Measurements from ENCODE around the gene DCUN1D3. TPM values are rescaled to one million over a fixed set of nuclear protein-coding genes. Genes with fewer than 3 reads are reported as not detected.
"Not testable (repeated sequence)": the region's sequence is repeated elsewhere in the genome, so short reads cannot be mapped to it uniquely, and the experiment has no call there.

Gene DCUN1D3
- total RNA-seq, 1 experiment from 2014 or later, result 10.5 TPM

DNA sequence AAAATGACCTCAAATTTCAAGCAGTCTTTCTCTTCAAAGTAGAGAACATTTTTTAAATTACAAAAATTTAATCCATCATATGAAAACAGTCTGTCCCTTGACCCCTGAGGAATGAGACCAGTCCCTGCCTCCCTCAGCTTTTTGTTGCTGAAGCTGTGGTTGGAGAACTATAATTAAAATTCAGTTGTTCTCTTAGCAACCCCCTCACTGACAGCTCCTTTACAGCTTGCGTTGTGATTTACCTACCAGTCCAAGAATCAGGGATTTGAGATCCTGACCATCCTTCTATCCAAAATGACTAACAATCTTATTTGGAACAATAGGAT lies 30.2 kb upstream of the DCUN1D3 start:
- ChIA-PET CTCF (no interaction called here), POLR2A (ENCODE audit: unreplicated experiment) (interaction anchor here (0.7 kb wide), 1 partner anchor 31 kb away, joined by 4 read pairs; no protein-coding TSS in a partner anchor)
- no TSS peak for BruUV-seq (replicated peaks)
- no peak for ATAC-seq
- Histone ChIP-seq H4K20me1 (ENCODE audit: low read length) (no peaks in the 10 kb centered on the region), H3F3A (ENCODE audit: low read length, unreplicated experiment) (no peaks in the 10 kb centered on the region), H3K36me3 (ENCODE audit: low read depth, low read length) (no peaks in the 10 kb centered on the region), H3K27me3 (ENCODE audit: low read length) (no peaks in the 10 kb centered on the region), H3K4me3 (ENCODE audit: low read length) (no peak overlapping the region), H3K79me2 (ENCODE audit: low read length) (no peaks in the 10 kb centered on the region), H3K9ac (ENCODE audit: low read length) (no peak overlapping the region), H3K27ac (ENCODE audit: low read length) (no peak overlapping the region), H3K4me2 (ENCODE audit: low read length) (no peak overlapping the region), H3K4me1 (ENCODE audit: insufficient read depth, low read length) (no peaks in the 10 kb centered on the region), H3K9me3 (ENCODE audit: low read length) (no peaks in the 10 kb centered on the region), H3K9me2 (replicated peaks; ENCODE audit: low read length) (no peaks in the 10 kb centered on the region), H2AFZ (ENCODE audit: low read length) (no peak overlapping the region)
- DNase-seq, result no peak
- intact Hi-C loops (cut with micrococcal nuclease), result no loop called here
- TF ChIP-seq, protein P1, sequence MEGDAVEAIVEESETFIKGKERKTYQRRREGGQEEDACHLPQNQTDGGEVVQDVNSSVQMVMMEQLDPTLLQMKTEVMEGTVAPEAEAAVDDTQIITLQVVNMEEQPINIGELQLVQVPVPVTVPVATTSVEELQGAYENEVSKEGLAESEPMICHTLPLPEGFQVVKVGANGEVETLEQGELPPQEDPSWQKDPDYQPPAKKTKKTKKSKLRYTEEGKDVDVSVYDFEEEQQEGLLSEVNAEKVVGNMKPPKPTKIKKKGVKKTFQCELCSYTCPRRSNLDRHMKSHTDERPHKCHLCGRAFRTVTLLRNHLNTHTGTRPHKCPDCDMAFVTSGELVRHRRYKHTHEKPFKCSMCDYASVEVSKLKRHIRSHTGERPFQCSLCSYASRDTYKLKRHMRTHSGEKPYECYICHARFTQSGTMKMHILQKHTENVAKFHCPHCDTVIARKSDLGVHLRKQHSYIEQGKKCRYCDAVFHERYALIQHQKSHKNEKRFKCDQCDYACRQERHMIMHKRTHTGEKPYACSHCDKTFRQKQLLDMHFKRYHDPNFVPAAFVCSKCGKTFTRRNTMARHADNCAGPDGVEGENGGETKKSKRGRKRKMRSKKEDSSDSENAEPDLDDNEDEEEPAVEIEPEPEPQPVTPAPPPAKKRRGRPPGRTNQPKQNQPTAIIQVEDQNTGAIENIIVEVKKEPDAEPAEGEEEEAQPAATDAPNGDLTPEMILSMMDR (conservative IDR thresholded peaks at IDR 0.05; ENCODE audit: low read depth, low read length), result no peak
- no peak for TF ChIP-seq EZH2 (IDR thresholded peaks at IDR 0.05; ENCODE audit: low read length, unreplicated experiment)
- TF ChIP-seq EZH2phosphoT487 (IDR thresholded peaks at IDR 0.05; ENCODE audit: borderline replicate concordance, low read length), result no peak

DNA sequence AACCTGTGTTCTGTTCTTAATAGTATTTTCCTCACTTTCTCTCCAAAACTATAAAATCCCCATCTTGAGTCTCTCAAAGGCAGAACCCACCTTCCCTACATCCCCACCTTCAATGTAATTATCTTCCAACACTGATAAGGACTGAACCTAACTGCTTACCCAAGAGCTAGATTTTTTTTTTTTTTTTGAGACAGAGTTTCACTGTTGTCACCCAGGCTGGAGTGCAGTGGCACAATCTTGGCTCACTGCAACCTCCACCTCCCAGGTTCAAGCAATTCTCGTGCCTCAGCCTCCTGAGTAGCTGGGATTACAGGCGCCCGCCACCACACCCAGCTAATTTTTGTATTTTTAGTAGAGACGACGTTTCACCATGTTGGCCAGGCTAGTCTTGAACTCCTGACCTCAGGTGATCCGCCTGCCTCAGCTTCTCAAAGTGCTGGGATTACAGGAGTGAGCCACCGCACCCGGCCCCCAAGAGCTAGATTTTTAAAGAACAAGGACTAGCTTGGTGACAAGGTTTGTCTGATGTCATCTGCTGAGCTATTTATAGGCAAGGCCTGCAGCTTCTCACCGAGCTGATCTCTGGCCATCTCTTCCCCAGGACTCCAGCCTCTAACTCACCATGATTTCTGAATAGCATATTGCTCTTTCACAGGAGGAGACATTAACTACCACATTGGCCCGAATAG lies 29.7 kb upstream of the DCUN1D3 start:
- POLR2A ChIA-PET (ENCODE audit: unreplicated experiment); H3K4me2 ChIP-seq (ENCODE audit: low read length); H3K27ac ChIP-seq (ENCODE audit: low read length); intact Hi-C loops (cut with micrococcal nuclease); DNase-seq; H3K4me3 ChIP-seq (ENCODE audit: low read length); BruUV-seq (replicated peaks); H3K9me3 ChIP-seq (ENCODE audit: low read length); H3K9me2 ChIP-seq (replicated peaks; ENCODE audit: low read length); CTCF ChIA-PET; H4K20me1 ChIP-seq (ENCODE audit: low read length); H3K27me3 ChIP-seq (ENCODE audit: low read length); H3K4me1 ChIP-seq (ENCODE audit: insufficient read depth, low read length); H3F3A ChIP-seq (ENCODE audit: low read length, unreplicated experiment); H3K79me2 ChIP-seq (ENCODE audit: low read length); H3K9ac ChIP-seq (ENCODE audit: low read length); ATAC-seq; H2AFZ ChIP-seq (ENCODE audit: low read length); H3K36me3 ChIP-seq (ENCODE audit: low read depth, low read length): not testable (repeated sequence)

- Histone ChIP-seq H3K9ac (ENCODE audit: low read length) (no peak overlapping the region), H3K36me3 (ENCODE audit: low read depth, low read length) (no peaks in the 10 kb centered on the region), H3K9me2 (replicated peaks; ENCODE audit: low read length) (no peaks in the 10 kb centered on the region), H3K4me2 (ENCODE audit: low read length) (no peak overlapping the region), H4K20me1 (ENCODE audit: low read length) (no peaks in the 10 kb centered on the region), H3K27ac (ENCODE audit: low read length) (no peak overlapping the region), H3K4me3 (ENCODE audit: low read length) (no peak overlapping the region), H3K79me2 (ENCODE audit: low read length) (no peaks in the 10 kb centered on the region), H3F3A (ENCODE audit: low read length, unreplicated experiment) (no peaks in the 10 kb centered on the region), H2AFZ (ENCODE audit: low read length) (no peak overlapping the region), H3K27me3 (ENCODE audit: low read length) (no peaks in the 10 kb centered on the region), H3K9me3 (ENCODE audit: low read length) (no peaks in the 10 kb centered on the region), H3K4me1 (ENCODE audit: insufficient read depth, low read length) (no peaks in the 10 kb centered on the region)
- DNase-seq (no peak), ATAC-seq (no peak)
- TF ChIP-seq, protein P1 (conservative IDR thresholded peaks at IDR 0.05; ENCODE audit: low read depth, low read length), result no peak
- TF ChIP-seq EZH2phosphoT487 (IDR thresholded peaks at IDR 0.05; ENCODE audit: borderline replicate concordance, low read length) (no peak), EZH2 (IDR thresholded peaks at IDR 0.05; ENCODE audit: low read length, unreplicated experiment) (no peak)
- BruUV-seq (replicated peaks), result no TSS peak
- CTCF ChIA-PET, result no interaction called here
- intact Hi-C loops (cut with micrococcal nuclease), result no loop called here
- POLR2A ChIA-PET (ENCODE audit: unreplicated experiment), result no interaction called here
Observed at GRCh38 chr16:20928774-20929411, 28.7 kb upstream of the DCUN1D3 start.

Data from PC-3 (cell line).